Thoracic aorta (tissue), 2 donors: Measurements from ENCODE around the gene ANP32E. TPM values are rescaled to one million over a fixed set of nuclear protein-coding genes. Genes with fewer than 3 reads are reported as not detected.
"Not testable (repeated sequence)": the region's sequence is repeated elsewhere in the genome, so short reads cannot be mapped to it uniquely, and the experiment has no call there.

ENCODE experiments used
- ATAC-seq: fragments of 150-250 bp; one replicate; pipeline ENCODE4 v1.8.0; 2017; ENCODE audit warnings: low read depth; ENCODE audit not compliant: insufficient number of reproducible peaks, low FRiP score
- DNase-seq: peaks from one replicate; pipeline ENCODE4 v3.0.0-alpha.2; 2020; ENCODE audit warnings: low spot score
- H3K27ac ChIP-seq, 2 donors: fragments of 200-600 bp; sonication (generic); 1 replicate in 1 of 2; 2 replicates in 1 of 2; pipeline ENCODE4 v1.5.1; 2016; ENCODE audit warnings: mild to moderate bottlenecking in 2 of 2, moderate library complexity in 2 of 2
- H3K27me3 ChIP-seq: fragments of 200-600 bp; sonication (generic); replicated peaks from 2 replicates; pipeline ENCODE4 v1.6.0; 2016; ENCODE audit warnings: mild to moderate bottlenecking; ENCODE audit not compliant: insufficient read depth
- H3K36me3 ChIP-seq: fragments of 200-600 bp; sonication (generic); one replicate; pipeline ENCODE4 v1.5.1; 2016
- H3K4me1 ChIP-seq, 2 donors: fragments of 200-600 bp; sonication (generic); 1 replicate in 1 of 2; 2 replicates in 1 of 2; pipeline versions ENCODE4 v1.5.1 to v1.6.0; 2016; ENCODE audit warnings: low read depth in 2 of 2, mild to moderate bottlenecking in 1 of 2; ENCODE audit not compliant: control insufficient read depth in 1 of 2
- H3K4me3 ChIP-seq: fragments of 200-600 bp; sonication (generic); 2 replicates; pipeline ENCODE4 v1.5.1; 2016; ENCODE audit warnings: mild to moderate bottlenecking
- H3K9me3 ChIP-seq: fragments of 200-600 bp; sonication (generic); 2 replicates; pipeline ENCODE4 v1.5.1; 2016
- total RNA-seq, 2 donors: library from RNA; depleted of rRNA; stranded (reverse); fragments of >200 nt; gene quantifications; one replicate each; pipeline versions ENCODE4 v1.1.0 to v1.2.3, GENCODE V29; 2016
- TF ChIP-seq, protein P1 (sequence below): fragments of 200-600 bp; sonication (generic); IDR thresholded peaks from one replicate; pipeline ENCODE4 v1.5.1; 2019; ENCODE audit warnings: antibody characterized with exemption

Gene ANP32E
- total RNA-seq, 2 donors from 2014 or later, result 10.7 to 22.2 TPM

DNA sequence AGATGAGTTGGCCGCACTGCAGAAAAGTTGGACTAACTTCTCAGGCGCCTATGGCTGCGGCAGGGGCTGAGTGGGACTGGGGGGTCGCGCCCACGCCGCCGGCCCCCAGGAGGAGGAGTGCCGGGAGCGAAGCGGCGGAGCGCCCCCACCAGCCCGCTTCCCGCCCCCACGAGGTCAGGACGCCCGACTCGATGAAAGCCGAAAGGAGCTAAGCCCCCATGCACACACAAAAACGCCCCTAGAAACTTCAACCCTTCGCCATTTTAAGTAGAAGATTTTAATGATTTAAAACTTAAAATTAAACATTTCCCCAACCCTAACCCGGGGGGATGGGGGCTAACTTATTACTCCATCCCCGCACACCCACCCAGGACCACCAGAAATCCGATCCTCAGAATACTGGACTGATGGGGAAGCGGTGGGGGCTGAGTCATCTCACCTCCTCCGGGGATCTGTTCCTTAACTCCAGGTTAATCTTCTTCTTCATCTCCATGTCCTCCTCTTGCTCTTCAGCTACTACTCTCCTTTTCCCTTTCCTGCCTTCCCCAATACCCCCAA is 539 bp downstream of the ANP32E start:
- no peaks in the 10 kb centered on the region for H3K36me3 ChIP-seq
- H3K4me1 ChIP-seq, result peaks cover 0 to 12% of the 10 kb centered on the region in 2 donors
- no peak for DNase-seq
- TF ChIP-seq, protein P1, sequence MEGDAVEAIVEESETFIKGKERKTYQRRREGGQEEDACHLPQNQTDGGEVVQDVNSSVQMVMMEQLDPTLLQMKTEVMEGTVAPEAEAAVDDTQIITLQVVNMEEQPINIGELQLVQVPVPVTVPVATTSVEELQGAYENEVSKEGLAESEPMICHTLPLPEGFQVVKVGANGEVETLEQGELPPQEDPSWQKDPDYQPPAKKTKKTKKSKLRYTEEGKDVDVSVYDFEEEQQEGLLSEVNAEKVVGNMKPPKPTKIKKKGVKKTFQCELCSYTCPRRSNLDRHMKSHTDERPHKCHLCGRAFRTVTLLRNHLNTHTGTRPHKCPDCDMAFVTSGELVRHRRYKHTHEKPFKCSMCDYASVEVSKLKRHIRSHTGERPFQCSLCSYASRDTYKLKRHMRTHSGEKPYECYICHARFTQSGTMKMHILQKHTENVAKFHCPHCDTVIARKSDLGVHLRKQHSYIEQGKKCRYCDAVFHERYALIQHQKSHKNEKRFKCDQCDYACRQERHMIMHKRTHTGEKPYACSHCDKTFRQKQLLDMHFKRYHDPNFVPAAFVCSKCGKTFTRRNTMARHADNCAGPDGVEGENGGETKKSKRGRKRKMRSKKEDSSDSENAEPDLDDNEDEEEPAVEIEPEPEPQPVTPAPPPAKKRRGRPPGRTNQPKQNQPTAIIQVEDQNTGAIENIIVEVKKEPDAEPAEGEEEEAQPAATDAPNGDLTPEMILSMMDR, result no peak
- peak overlapping the region; percentile 98 for H3K27ac ChIP-seq
- no peaks in the 10 kb centered on the region for H3K27me3 ChIP-seq
- no peak for ATAC-seq
- peak overlapping the region; percentile 82 for H3K4me3 ChIP-seq
- H3K9me3 ChIP-seq, result no peaks in the 10 kb centered on the region

DNA sequence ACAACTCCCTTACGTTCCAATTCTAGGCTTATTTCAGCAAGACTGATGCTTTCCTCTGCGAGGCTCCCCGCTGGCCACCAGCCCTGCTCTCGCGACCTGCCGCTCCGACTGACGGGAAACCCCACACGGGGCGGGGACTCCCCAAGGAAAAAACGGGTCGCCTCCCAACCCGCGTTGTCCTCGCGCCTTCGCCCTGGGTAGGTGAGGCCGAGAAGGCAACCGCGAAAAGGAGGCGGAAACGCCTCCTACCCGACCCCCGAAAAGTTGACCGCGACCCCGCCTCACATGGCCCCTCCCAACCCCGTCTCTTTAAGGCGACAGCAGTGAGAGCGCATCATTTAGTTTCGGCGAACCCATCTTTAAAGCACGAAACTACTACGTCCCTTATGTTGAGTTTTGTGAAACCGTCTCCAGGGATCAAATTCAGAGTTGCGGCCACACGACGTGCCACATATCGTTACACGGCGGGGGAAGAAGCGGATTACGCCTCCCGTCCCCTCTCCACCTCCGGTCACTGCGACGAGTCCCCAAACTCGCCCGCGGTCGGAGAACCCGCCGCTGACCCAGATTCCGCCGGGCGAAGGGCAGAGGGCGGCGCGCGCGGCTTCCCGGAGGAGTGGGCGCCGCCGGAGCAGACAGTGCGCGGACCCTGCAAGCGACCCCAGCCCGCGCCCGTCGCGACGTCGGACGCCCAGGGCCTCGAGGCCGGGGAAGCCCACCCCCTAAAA is 1.2 kb downstream of the ANP32E start:
- H3K27ac ChIP-seq, result peak overlapping the region; percentile 98
- peak overlapping the region; percentile 82 for H3K4me3 ChIP-seq
- no peaks in the 10 kb centered on the region for H3K27me3 ChIP-seq
- TF ChIP-seq, protein P1, result no peak
- no peaks in the 10 kb centered on the region for H3K9me3 ChIP-seq
- DNase-seq, result no peak
- no peaks in the 10 kb centered on the region for H3K36me3 ChIP-seq
- peaks cover 0 to 12% of the 10 kb centered on the region in 2 donors for H3K4me1 ChIP-seq
- ATAC-seq, result peak; percentile 16

DNA sequence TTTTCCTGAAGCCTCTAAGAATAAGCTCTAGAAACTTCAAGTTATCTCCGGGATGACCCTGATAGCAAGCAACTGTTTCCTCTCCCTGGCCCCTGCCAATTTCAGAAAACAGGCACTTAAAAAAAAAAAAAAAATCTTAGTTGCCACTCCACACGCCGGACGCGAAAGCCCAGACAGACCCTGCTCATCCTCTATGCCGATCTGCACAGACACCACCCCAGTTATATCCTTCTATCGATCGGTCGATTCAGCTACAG is 1.7 kb downstream of the ANP32E start:
- ATAC-seq (no peak), DNase-seq (no peak)
- TF ChIP-seq, protein P1, result no peak
- H3K4me1 ChIP-seq, result peaks cover 0 to 12% of the 10 kb centered on the region in 2 donors
- peak overlapping the region; percentile 82 for H3K4me3 ChIP-seq
- H3K9me3 ChIP-seq, result no peaks in the 10 kb centered on the region
- H3K36me3 ChIP-seq, result peaks cover 5% of the 10 kb centered on the region
- H3K27me3 ChIP-seq, result no peaks in the 10 kb centered on the region
- peak overlapping the region; percentile 98 for H3K27ac ChIP-seq

DNA sequence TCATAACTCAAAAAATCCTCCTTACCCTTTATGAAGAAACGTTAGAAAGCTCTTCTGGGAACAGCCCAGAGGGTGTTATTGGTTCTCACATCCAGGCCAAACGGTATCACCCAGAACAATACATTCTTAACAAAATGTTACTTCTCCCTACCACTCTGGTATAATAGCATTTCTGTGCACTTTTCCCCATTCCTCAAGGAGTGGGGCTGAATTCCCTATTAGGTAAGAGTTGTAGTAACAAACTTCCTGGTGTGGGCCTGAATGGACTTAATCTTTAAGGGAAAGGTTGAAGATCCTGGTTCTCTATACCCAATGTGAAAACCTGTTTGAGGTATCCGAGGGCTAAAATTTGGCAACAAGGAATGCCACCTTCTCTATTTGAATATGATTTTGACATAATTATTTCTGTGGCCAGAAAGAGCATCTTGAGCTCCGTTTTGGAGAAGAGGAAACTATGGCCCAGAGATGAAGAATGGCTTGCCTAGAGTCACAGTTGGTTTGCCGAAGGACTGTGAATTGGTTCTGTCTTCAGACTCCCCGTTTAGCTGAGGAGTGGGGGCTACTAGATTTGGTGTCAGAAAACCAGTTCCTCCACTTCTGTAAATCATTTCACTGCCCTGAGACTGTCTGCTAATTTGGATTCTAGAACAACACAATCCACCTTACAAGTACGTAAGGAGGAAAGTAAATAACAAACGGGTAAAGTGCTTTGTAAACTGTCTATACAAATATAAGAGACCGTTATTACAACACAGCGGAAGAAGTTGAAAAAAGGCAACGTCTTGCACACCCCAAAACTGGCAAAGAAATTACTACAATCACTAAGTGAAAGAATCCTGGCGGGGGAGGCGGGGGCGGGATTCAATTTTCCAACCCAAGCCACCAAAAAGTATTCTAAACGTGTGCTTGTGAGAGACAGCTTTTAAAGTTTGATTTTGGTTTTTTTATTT is 2.3 kb downstream of the ANP32E start:
- H3K4me1 ChIP-seq, result peaks cover 0 to 12% of the 10 kb centered on the region in 2 donors
- H3K36me3 ChIP-seq, result peaks cover 9% of the 10 kb centered on the region
- H3K9me3 ChIP-seq, result no peaks in the 10 kb centered on the region
- no peaks in the 10 kb centered on the region for H3K27me3 ChIP-seq
- no peak for DNase-seq
- ATAC-seq, result no peak
- H3K27ac ChIP-seq, result peak overlapping the region; percentile 98
- peak overlapping the region; percentile 82 for H3K4me3 ChIP-seq
- TF ChIP-seq, protein P1, result no peak

DNA sequence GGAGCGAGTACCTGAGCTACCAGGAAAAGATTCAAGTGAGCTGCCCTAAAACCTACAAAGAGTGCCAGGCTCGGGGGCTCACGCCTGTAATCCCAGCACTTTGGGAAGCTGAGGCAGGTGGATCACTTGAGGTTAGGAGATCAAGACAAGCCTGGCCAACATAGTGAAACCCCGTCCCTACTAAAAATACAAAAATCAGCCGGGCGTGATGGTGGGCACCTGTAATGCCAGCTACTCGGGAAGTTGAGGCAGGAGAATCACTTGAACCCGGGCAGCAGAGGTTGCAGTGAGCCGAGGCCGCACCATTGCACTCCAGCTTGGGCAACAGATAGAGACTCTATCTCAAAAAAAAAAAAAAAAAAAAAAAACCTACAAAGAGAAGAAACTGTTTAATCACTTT is 3.0 kb downstream of the ANP32E start:
- peak overlapping the region; percentile 98 for H3K27ac ChIP-seq

DNA sequence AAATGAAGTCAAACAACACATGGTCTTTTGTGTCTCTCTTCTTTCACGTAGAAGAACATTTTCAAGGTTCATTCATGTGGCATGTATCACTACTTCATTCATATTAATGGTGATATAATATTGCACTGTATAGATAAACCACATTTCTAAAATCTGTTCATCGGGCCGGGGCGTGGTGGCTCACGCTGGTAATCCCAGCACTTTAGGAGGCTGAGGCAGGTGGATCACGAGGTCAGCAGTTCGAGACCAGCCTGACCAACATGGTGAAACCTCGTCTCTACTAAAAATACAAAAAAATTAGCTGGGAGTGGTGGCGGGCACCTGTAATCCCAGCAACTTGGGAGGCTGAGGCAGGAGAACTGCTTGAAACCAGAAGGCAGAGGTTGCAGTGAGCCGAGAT is 7.7 kb downstream of the ANP32E start:
- not testable (repeated sequence) for H3K4me3 ChIP-seq, H3K4me1 ChIP-seq, H3K27ac ChIP-seq, DNase-seq, H3K27me3 ChIP-seq, ATAC-seq, H3K9me3 ChIP-seq
- H3K36me3 ChIP-seq, result peaks cover 34% of the 10 kb centered on the region

More for the DNA sequence above, 3.0 kb downstream of the ANP32E start:
- peaks cover 0 to 12% of the 10 kb centered on the region in 2 donors for H3K4me1 ChIP-seq
- H3K36me3 ChIP-seq, result peaks cover 16% of the 10 kb centered on the region
- DNase-seq, H3K27me3 ChIP-seq, ATAC-seq, H3K4me3 ChIP-seq, H3K9me3 ChIP-seq: not testable (repeated sequence)
